GM12872 (cell line): ENCODE data around the gene PRR19.

Experiments used
- CTCF ChIP-seq: IDR thresholded peaks from 3 replicates; pipeline ENCODE4 v1.5.1; 2011; ENCODE audit warnings: low read depth, mild to moderate bottlenecking, low read length, moderate library complexity; ENCODE audit not compliant: insufficient read depth

The PRR19 gene

GRCh38 chr19:42324655-42325307, 22.8 kb downstream of the PRR19 start:
- no peak for TF ChIP-seq CTCF

GRCh38 chr19:42325308-42325895, 23.5 kb downstream of the PRR19 start, which contains the start of gene MEGF8:
Gene MEGF8 (plus strand): TSS chr19:42325635. CDS start chr19:42326244, 609 bp downstream.
- TF ChIP-seq CTCF, result peak; percentile 93

GRCh38 chr19:42325896-42326771, 24.2 kb downstream of the PRR19 start:
- TF ChIP-seq CTCF, result peak; percentile 48

- TF ChIP-seq CTCF, result no peak
These were observed 25.0 kb downstream of the PRR19 start for GRCh38 chr19:42326969-42327368.

GRCh38 chr19:42327381-42327780, 25.4 kb downstream of the PRR19 start:
- no peak for TF ChIP-seq CTCF

- TF ChIP-seq CTCF, result no peak
These were observed 26.2 kb downstream of the PRR19 start for GRCh38 chr19:42328106-42328505.

- TF ChIP-seq CTCF, result no peak
These were observed 26.9 kb downstream of the PRR19 start for GRCh38 chr19:42328854-42329253.
